ENCODE measurements around the gene ZNF268. TPM values are rescaled to one million over a fixed set of nuclear protein-coding genes. Genes with fewer than 3 reads are reported as not detected.

ZNF268 gene
- total and polyA plus RNA-seq, 2 of the 8 experiments (the other 6 are each of a cell fraction or from before 2014, with no cell fraction given): 6.3 to 22.3 TPM

DNA sequence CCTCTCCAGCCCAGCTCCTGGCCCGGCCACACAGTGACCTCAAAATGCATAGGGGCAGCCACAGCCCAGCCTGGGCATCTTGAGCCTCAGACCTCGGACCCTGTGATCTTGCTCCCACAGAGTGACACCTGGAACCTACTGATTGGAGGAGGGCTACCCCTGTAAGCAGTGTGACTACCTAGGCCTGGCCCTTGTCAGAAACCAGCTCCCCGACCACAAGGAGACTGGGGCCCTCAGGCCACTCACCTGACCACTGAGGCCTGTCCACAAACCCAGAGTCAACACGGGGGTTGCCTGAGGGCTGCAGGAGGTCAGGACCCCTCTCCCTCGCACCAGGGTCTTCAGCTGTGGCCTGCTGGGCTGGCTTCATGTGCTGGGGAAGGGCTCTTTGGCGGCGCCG is 45.4 kb downstream of the ZNF268 start:
- Histone ChIP-seq H3K4me3 (ENCODE audit: extremely low read depth in 1 of 4, insufficient read depth in 2 of 4, low read depth in 3 of 4, low read length in 4 of 4) (no peak overlapping the region), H3K18ac (ENCODE audit: extremely low read depth, low read length) (no peak overlapping the region), H2BK120ac (replicated peaks; ENCODE audit: low read depth, low read length) (no peak overlapping the region), H3K23me2 (ENCODE audit: low read depth, low read length) (no peaks in the 10 kb centered on the region), H4K5ac (ENCODE audit: insufficient read length, low read depth, low read length) (no peak overlapping the region), H3K9me3 (ENCODE audit: insufficient read depth in 2 of 2, low read depth in 1 of 2, low read length in 1 of 2) (peaks cover 76 to 85% of the 10 kb centered on the region in 2 experiments), H4K8ac (ENCODE audit: extremely low read depth, insufficient read depth, low read length) (no peak overlapping the region), H2AFZ (ENCODE audit: low read length) (no peak overlapping the region), H3K79me1 (ENCODE audit: low read depth, low read length) (no peaks in the 10 kb centered on the region), H3K27me3 (replicated peaks in 1 of 4; ENCODE audit: control insufficient read depth in 3 of 4, extremely low read depth in 1 of 4, insufficient read depth in 3 of 4, low read length in 3 of 4) (no peaks in the 10 kb centered on the region), H2BK12ac (ENCODE audit: low read depth, low read length) (no peak overlapping the region), H3K79me2 (ENCODE audit: control insufficient read depth in 1 of 2, insufficient read depth in 2 of 2, low read length in 2 of 2) (no peaks in the 10 kb centered on the region), H2AK5ac (ENCODE audit: low read depth, low read length) (no peak overlapping the region), H3K4me2 (ENCODE audit: insufficient read depth in 1 of 2, low read depth in 2 of 2, low read length in 2 of 2) (no peak overlapping the region), H3K14ac (ENCODE audit: insufficient read length) (no peak overlapping the region), H3K56ac (replicated peaks; ENCODE audit: insufficient read length, low read depth, low read length) (no peak overlapping the region), H3K4me1 (replicated peaks in 1 of 4; ENCODE audit: control insufficient read depth in 3 of 4, insufficient read depth in 4 of 4, low read length in 3 of 4) (no peaks in the 10 kb centered on the region), H4K20me1 (replicated peaks in 1 of 2; ENCODE audit: control insufficient read depth in 1 of 2, insufficient read depth in 2 of 2, low read length in 2 of 2) (no peaks in the 10 kb centered on the region), H2BK15ac (ENCODE audit: low read length) (no peak overlapping the region), H3K4ac (replicated peaks; ENCODE audit: insufficient read length, low read depth, low read length) (no peak overlapping the region), H2BK20ac (ENCODE audit: low read length) (no peak overlapping the region), H2BK5ac (ENCODE audit: low read depth, low read length) (no peak overlapping the region), H4K91ac (replicated peaks; ENCODE audit: insufficient read length, low read length) (no peak overlapping the region), H3K23ac (ENCODE audit: insufficient read length) (no peak overlapping the region), H3K27ac (ENCODE audit: low read depth, low read length) (no peak overlapping the region), H3K36me3 (ENCODE audit: control insufficient read depth in 2 of 4, insufficient read depth in 4 of 4, low read length in 3 of 4) (no peaks in the 10 kb centered on the region), H3K9ac (replicated peaks in 1 of 4; ENCODE audit: extremely low read depth in 1 of 4, low read depth in 3 of 4, low read length in 3 of 4) (no peak overlapping the region)
- CTCF ChIA-PET (ENCODE audit: partially characterized antibody): no interaction called here
- no peak for FAIRE-seq
- WGBS, 2 experiments (ENCODE audit: extremely low coverage in 1 of 2, insufficient coverage in 1 of 2, insufficient read length in 1 of 2, insufficient replicate concordance in 2 of 2, low coverage in 1 of 2, low lambda C conversion rate in 2 of 2, missing lambda C conversion rate in 1 of 2): 82% methylated on average over 8 of the region's 8 CpGs; no CpG with 5 or more reads in 1 of the 2 experiments
- DNase-seq (ENCODE audit: low read depth in 1 of 2, low spot score in 2 of 2): no peak
- POLR2A ChIA-PET (ENCODE audit: partially characterized antibody): no interaction called here
- TF ChIP-seq, protein P1, sequence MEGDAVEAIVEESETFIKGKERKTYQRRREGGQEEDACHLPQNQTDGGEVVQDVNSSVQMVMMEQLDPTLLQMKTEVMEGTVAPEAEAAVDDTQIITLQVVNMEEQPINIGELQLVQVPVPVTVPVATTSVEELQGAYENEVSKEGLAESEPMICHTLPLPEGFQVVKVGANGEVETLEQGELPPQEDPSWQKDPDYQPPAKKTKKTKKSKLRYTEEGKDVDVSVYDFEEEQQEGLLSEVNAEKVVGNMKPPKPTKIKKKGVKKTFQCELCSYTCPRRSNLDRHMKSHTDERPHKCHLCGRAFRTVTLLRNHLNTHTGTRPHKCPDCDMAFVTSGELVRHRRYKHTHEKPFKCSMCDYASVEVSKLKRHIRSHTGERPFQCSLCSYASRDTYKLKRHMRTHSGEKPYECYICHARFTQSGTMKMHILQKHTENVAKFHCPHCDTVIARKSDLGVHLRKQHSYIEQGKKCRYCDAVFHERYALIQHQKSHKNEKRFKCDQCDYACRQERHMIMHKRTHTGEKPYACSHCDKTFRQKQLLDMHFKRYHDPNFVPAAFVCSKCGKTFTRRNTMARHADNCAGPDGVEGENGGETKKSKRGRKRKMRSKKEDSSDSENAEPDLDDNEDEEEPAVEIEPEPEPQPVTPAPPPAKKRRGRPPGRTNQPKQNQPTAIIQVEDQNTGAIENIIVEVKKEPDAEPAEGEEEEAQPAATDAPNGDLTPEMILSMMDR (IDR thresholded peaks at IDR 0.05; ENCODE audit: control extremely low read depth in 1 of 3, insufficient read depth in 1 of 3, low read depth in 1 of 3, low read length in 3 of 3): no peak
- no peak for TF ChIP-seq TAF7 (optimal IDR thresholded peaks at IDR 0.05; ENCODE audit: borderline replicate concordance, low read depth, low read length)
- TF ChIP-seq CHD2 (IDR thresholded peaks at IDR 0.05; ENCODE audit: low read length): no peak
- no peak for TF ChIP-seq BCL11A (IDR thresholded peaks at IDR 0.05; ENCODE audit: low read depth in 2 of 2, low read length in 2 of 2)
- TF ChIP-seq TAF1 (IDR thresholded peaks at IDR 0.05; ENCODE audit: low read depth, low read length): no peak
- TF ChIP-seq, protein P2, sequence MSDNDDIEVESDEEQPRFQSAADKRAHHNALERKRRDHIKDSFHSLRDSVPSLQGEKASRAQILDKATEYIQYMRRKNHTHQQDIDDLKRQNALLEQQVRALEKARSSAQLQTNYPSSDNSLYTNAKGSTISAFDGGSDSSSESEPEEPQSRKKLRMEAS (IDR thresholded peaks at IDR 0.05): no peak
- TF ChIP-seq, protein P3, sequence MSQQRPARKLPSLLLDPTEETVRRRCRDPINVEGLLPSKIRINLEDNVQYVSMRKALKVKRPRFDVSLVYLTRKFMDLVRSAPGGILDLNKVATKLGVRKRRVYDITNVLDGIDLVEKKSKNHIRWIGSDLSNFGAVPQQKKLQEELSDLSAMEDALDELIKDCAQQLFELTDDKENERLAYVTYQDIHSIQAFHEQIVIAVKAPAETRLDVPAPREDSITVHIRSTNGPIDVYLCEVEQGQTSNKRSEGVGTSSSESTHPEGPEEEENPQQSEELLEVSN (IDR thresholded peaks at IDR 0.05): no peak
- TF ChIP-seq CREB1 (IDR thresholded peaks at IDR 0.05): no peak
- TF ChIP-seq GTF2F1 (IDR thresholded peaks at IDR 0.05; ENCODE audit: borderline replicate concordance, low read depth, low read length): no peak
- no peak for TF ChIP-seq RFX5 (IDR thresholded peaks at IDR 0.05; ENCODE audit: borderline replicate concordance, low read depth, low read length)
- TF ChIP-seq POLR2AphosphoS5 (IDR thresholded peaks at IDR 0.05; ENCODE audit: low read depth, low read length): no peak
- no peak for TF ChIP-seq POU5F1 (IDR thresholded peaks at IDR 0.05; ENCODE audit: low read depth, low read length)

All from H1 (cell line).